ENCODE results near the gene SMIM21. TPM values are rescaled to one million over a fixed set of nuclear protein-coding genes. Genes with fewer than 3 reads are reported as not detected.

Gene SMIM21
- total RNA-seq, 6 donors from 2014 or later, result not detected

DNA sequence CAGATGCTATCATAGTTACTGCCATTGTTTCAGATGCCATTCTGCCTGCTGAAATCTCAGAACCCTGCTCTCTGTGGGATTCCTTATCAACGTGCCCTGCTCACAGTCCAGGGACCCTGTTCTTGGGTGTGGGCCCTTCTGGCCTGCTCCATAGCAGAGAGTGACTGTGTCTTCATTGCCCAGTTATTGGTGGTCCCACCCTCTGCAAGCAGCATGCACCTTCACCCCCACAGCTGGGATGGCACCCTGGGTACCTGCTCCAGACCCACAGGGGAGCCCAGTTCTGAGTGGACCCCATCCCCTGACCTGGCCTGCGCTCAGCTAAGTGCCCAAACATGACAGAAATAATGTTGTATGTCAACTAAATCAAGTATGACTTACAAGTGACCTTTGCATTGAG is 36.6 kb downstream of the SMIM21 start:
- H3K36me3 ChIP-seq, result no peaks in the 10 kb centered on the region
- DNase-seq (no peak), ATAC-seq (ENCODE audit: low FRiP score in 2 of 2) (peak in 1 of 2 donors; percentile 44)
- WGBS, 2 donors, result 63 to 67% methylated on average over 1 to 2 of the region's 2 CpGs
- H3K4me3 ChIP-seq, result no peak overlapping the region
- H3K27ac ChIP-seq, result no peak overlapping the region
- TF ChIP-seq POLR2AphosphoS5 (IDR thresholded peaks at IDR 0.05) (no peak), EP300 (IDR thresholded peaks at IDR 0.05) (no peak), POLR2A (IDR thresholded peaks at IDR 0.05) (no peak)
- TF ChIP-seq, protein P1, sequence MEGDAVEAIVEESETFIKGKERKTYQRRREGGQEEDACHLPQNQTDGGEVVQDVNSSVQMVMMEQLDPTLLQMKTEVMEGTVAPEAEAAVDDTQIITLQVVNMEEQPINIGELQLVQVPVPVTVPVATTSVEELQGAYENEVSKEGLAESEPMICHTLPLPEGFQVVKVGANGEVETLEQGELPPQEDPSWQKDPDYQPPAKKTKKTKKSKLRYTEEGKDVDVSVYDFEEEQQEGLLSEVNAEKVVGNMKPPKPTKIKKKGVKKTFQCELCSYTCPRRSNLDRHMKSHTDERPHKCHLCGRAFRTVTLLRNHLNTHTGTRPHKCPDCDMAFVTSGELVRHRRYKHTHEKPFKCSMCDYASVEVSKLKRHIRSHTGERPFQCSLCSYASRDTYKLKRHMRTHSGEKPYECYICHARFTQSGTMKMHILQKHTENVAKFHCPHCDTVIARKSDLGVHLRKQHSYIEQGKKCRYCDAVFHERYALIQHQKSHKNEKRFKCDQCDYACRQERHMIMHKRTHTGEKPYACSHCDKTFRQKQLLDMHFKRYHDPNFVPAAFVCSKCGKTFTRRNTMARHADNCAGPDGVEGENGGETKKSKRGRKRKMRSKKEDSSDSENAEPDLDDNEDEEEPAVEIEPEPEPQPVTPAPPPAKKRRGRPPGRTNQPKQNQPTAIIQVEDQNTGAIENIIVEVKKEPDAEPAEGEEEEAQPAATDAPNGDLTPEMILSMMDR (IDR thresholded peaks at IDR 0.05), result no peak
- H3K9me3 ChIP-seq, result no peaks in the 10 kb centered on the region
- H3K4me1 ChIP-seq, result peaks cover 0 to 12% (median 2%) of the 10 kb centered on the region in 4 donors
- H3K27me3 ChIP-seq, result no peaks in the 10 kb centered on the region

DNA sequence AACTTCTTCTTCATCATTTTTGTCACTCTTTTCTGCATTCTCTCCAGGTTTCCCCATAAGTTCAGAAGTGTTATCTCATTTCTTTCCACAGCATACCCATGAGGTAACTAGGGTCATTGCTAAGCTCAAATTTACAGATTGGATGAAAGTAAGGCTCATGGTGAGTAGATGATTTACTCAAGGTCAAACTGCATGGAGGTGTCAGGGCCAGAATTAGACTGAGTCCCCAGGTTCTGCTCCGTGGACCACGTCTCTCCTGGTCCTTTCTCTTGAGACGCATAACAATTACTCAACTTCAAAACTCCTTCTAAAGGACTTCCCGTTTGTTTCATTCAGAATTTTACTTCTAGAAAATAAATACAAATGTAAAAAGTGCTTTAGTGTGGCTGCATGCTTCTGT is 43.4 kb downstream of the SMIM21 start:
- 39 to 46% methylated on average over 4 of the region's 4 CpGs for WGBS, 2 donors
- H3K4me3 ChIP-seq, result no peak overlapping the region
- H3K9me3 ChIP-seq, result no peaks in the 10 kb centered on the region
- ATAC-seq (ENCODE audit: low FRiP score in 2 of 2), result no peak
- no peaks in the 10 kb centered on the region for H3K36me3 ChIP-seq
- H3K27me3 ChIP-seq, result no peaks in the 10 kb centered on the region
- no peaks in the 10 kb centered on the region for H3K4me1 ChIP-seq
- TF ChIP-seq POLR2AphosphoS5 (IDR thresholded peaks at IDR 0.05) (no peak), EP300 (IDR thresholded peaks at IDR 0.05) (no peak)
- TF ChIP-seq, protein P1 (IDR thresholded peaks at IDR 0.05), result no peak
- H3K27ac ChIP-seq, result no peak overlapping the region
- DNase-seq, result no peak

DNA sequence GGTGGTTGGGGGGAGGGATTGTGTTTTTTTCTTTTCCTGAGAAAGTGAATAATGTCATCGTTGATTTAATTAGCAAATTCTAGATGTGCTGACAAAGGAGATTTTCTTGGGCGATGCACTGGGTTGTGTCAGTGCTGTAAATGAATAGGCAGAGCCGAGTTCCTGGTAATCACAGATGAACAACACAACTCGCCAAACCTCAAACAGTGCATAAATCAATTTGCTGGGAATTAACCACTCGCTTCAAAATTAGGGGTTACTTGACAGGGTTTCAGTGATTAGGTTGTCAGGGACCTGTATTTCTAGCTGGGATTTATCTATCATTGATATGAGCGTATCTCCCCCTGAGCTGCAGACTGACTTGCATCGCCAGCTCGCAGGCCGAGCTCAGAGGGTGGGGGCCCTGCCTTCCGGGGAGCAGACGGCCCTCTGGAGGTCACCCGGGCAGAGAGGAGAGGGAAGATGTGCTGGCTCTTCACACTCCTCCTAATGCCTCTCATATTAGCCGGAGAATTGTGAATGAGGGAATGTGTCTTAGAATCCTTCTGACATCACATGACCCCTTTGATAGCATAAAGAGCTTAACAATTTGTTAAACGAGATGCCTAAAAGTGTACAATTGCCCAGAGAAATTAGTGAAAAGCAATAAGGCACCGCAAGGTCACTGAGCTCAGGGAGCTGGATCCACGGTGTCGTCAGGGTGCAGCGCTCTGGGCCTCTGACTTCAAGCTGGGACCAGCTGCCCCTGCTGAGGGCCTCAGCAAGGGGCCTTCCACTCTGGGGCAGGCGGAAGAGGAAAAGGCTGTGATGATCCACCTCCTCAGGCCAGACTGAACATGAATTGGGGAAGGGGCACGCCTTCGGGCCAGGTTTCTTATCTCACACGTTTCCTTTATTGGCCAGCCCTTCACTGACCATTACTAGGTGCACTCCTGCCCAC is 48.9 kb downstream of the SMIM21 start:
- no peak overlapping the region for H3K27ac ChIP-seq
- WGBS, 2 donors, result 76 to 78% methylated on average over 19 to 22 of the region's 22 CpGs
- TF ChIP-seq, protein P1 (IDR thresholded peaks at IDR 0.05), result no peak
- TF ChIP-seq POLR2AphosphoS5 (IDR thresholded peaks at IDR 0.05) (no peak), POLR2A (IDR thresholded peaks at IDR 0.05) (no peak), EP300 (IDR thresholded peaks at IDR 0.05) (no peak)
- no peaks in the 10 kb centered on the region for H3K9me3 ChIP-seq
- H3K36me3 ChIP-seq, result no peaks in the 10 kb centered on the region
- DNase-seq (no peak), ATAC-seq (ENCODE audit: low FRiP score in 2 of 2) (no peak)
- H3K4me1 ChIP-seq, result no peaks in the 10 kb centered on the region
- H3K4me3 ChIP-seq, result no peak overlapping the region
- H3K27me3 ChIP-seq, result no peaks in the 10 kb centered on the region

- DNase-seq (no peak), ATAC-seq (ENCODE audit: low FRiP score in 2 of 2) (no peak)
- WGBS, 2 donors, result 95 to 96% methylated on average over 10 of the region's 10 CpGs
- no peaks in the 10 kb centered on the region for H3K36me3 ChIP-seq
- no peaks in the 10 kb centered on the region for H3K9me3 ChIP-seq
- H3K4me1 ChIP-seq, result no peaks in the 10 kb centered on the region
- H3K4me3 ChIP-seq, result no peak overlapping the region
- no peaks in the 10 kb centered on the region for H3K27me3 ChIP-seq
- TF ChIP-seq EP300 (IDR thresholded peaks at IDR 0.05) (no peak), POLR2AphosphoS5 (IDR thresholded peaks at IDR 0.05) (no peak), POLR2A (IDR thresholded peaks at IDR 0.05) (no peak)
- TF ChIP-seq, protein P1 (IDR thresholded peaks at IDR 0.05), result no peak
- no peak overlapping the region for H3K27ac ChIP-seq
Measured at GRCh38 chr18:75377926-75378325, 49.6 kb downstream of the SMIM21 start.

All from upper lobe of left lung (tissue), 6 donors.